ENCODE measurements around the gene ACAD10.
"Not testable (repeated sequence)": the region's sequence is repeated elsewhere in the genome, so short reads cannot be mapped to it uniquely, and the experiment has no call there.

ACAD10 gene

GRCh38 chr12:111748867-111749266 lies 63.0 kb downstream of the ACAD10 start:
- Histone ChIP-seq H3K36me3 (ENCODE audit: insufficient read depth, low read length) (no peaks in the 10 kb centered on the region; the same call in none of the 2 replicates), H3K9ac (ENCODE audit: low read depth, low read length) (no peak overlapping the region), H3K4me1 (ENCODE audit: insufficient read depth, low read length) (no peaks in the 10 kb centered on the region; the same call in 1 of the 2 replicates), H3K9me3 (ENCODE audit: control insufficient read depth, insufficient read depth, low read length) (no peaks in the 10 kb centered on the region)

GRCh38 chr12:111749391-111749790 lies 63.5 kb downstream of the ACAD10 start:
- H3K9ac ChIP-seq (ENCODE audit: low read depth, low read length): no peak overlapping the region
- H3K9me3 ChIP-seq (ENCODE audit: control insufficient read depth, insufficient read depth, low read length): no peaks in the 10 kb centered on the region
- H3K36me3 ChIP-seq (ENCODE audit: insufficient read depth, low read length): no peaks in the 10 kb centered on the region; the same call in none of the 2 replicates
- H3K4me1 ChIP-seq (ENCODE audit: insufficient read depth, low read length): no peaks in the 10 kb centered on the region; the same call in 1 of the 2 replicates

- Histone ChIP-seq H3K4me1 (ENCODE audit: insufficient read depth, low read length) (peaks cover 5% of the 10 kb centered on the region), H3K9me3 (ENCODE audit: control insufficient read depth, insufficient read depth, low read length) (no peaks in the 10 kb centered on the region), H3K36me3 (ENCODE audit: insufficient read depth, low read length) (no peaks in the 10 kb centered on the region; the same call in 1 of the 2 replicates), H3K9ac (ENCODE audit: low read depth, low read length) (no peak overlapping the region)
Observed at GRCh38 chr12:111753144-111753881, 67.5 kb downstream of the ACAD10 start.

- H3K9ac ChIP-seq (ENCODE audit: low read depth, low read length): no peak overlapping the region
- H3K4me1 ChIP-seq (ENCODE audit: insufficient read depth, low read length): peaks cover 8% of the 10 kb centered on the region
- H3K9me3 ChIP-seq (ENCODE audit: control insufficient read depth, insufficient read depth, low read length): no peaks in the 10 kb centered on the region
- H3K36me3 ChIP-seq (ENCODE audit: insufficient read depth, low read length): no peaks in the 10 kb centered on the region; the same call in 1 of the 2 replicates
Observed at GRCh38 chr12:111754671-111755070, 68.8 kb downstream of the ACAD10 start.

GRCh38 chr12:111756196-111756595 lies 70.3 kb downstream of the ACAD10 start:
- Histone ChIP-seq H3K9ac (ENCODE audit: low read depth, low read length) (no peak overlapping the region), H3K9me3 (ENCODE audit: control insufficient read depth, insufficient read depth, low read length) (no peaks in the 10 kb centered on the region), H3K4me1 (ENCODE audit: insufficient read depth, low read length) (peaks cover 8% of the 10 kb centered on the region), H3K36me3 (ENCODE audit: insufficient read depth, low read length) (no peaks in the 10 kb centered on the region; the same call in 1 of the 2 replicates)

GRCh38 chr12:111756681-111757080 lies 70.8 kb downstream of the ACAD10 start:
- H3K36me3 ChIP-seq (ENCODE audit: insufficient read depth, low read length): no peaks in the 10 kb centered on the region; the same call in 1 of the 2 replicates
- no peaks in the 10 kb centered on the region for H3K9me3 ChIP-seq (ENCODE audit: control insufficient read depth, insufficient read depth, low read length)
- no peak overlapping the region for H3K9ac ChIP-seq (ENCODE audit: low read depth, low read length)
- H3K4me1 ChIP-seq (ENCODE audit: insufficient read depth, low read length): peaks cover 8% of the 10 kb centered on the region

- Histone ChIP-seq H3K36me3 (ENCODE audit: insufficient read depth, low read length) (no peaks in the 10 kb centered on the region; the same call in 1 of the 2 replicates), H3K4me1 (ENCODE audit: insufficient read depth, low read length) (peaks cover 8% of the 10 kb centered on the region), H3K9ac (ENCODE audit: low read depth, low read length) (no peak overlapping the region), H3K9me3 (ENCODE audit: control insufficient read depth, insufficient read depth, low read length) (no peaks in the 10 kb centered on the region)
Observed at GRCh38 chr12:111757361-111758119, 71.7 kb downstream of the ACAD10 start.

GRCh38 chr12:111758120-111758561 lies 72.3 kb downstream of the ACAD10 start:
- no peak overlapping the region for H3K9ac ChIP-seq (ENCODE audit: low read depth, low read length)
- H3K9me3 ChIP-seq (ENCODE audit: control insufficient read depth, insufficient read depth, low read length): no peaks in the 10 kb centered on the region
- H3K4me1 ChIP-seq (ENCODE audit: insufficient read depth, low read length): peaks cover 8% of the 10 kb centered on the region
- no peaks in the 10 kb centered on the region; the same call in 1 of the 2 replicates for H3K36me3 ChIP-seq (ENCODE audit: insufficient read depth, low read length)

- H3K9me3 ChIP-seq (ENCODE audit: control insufficient read depth, insufficient read depth, low read length): no peaks in the 10 kb centered on the region
- H3K4me1 ChIP-seq (ENCODE audit: insufficient read depth, low read length): peaks cover 8% of the 10 kb centered on the region
- H3K9ac ChIP-seq (ENCODE audit: low read depth, low read length): no peak overlapping the region
- no peaks in the 10 kb centered on the region for H3K36me3 ChIP-seq (ENCODE audit: insufficient read depth, low read length)
Observed at GRCh38 chr12:111759271-111759670, 73.4 kb downstream of the ACAD10 start.

GRCh38 chr12:111759991-111760390 lies 74.1 kb downstream of the ACAD10 start:
- H3K9ac ChIP-seq (ENCODE audit: low read depth, low read length): no peak overlapping the region
- no peaks in the 10 kb centered on the region; the same call in 1 of the 2 replicates for H3K9me3 ChIP-seq (ENCODE audit: control insufficient read depth, insufficient read depth, low read length)
- no peaks in the 10 kb centered on the region for H3K36me3 ChIP-seq (ENCODE audit: insufficient read depth, low read length)
- peaks cover 8% of the 10 kb centered on the region for H3K4me1 ChIP-seq (ENCODE audit: insufficient read depth, low read length)

- Histone ChIP-seq H3K36me3 (ENCODE audit: insufficient read depth, low read length) (no peaks in the 10 kb centered on the region), H3K4me1 (ENCODE audit: insufficient read depth, low read length) (peaks cover 8% of the 10 kb centered on the region), H3K9ac (ENCODE audit: low read depth, low read length) (no peak overlapping the region), H3K9me3 (ENCODE audit: control insufficient read depth, insufficient read depth, low read length) (no peaks in the 10 kb centered on the region; the same call in 1 of the 2 replicates)
Observed at GRCh38 chr12:111761099-111761498, 75.2 kb downstream of the ACAD10 start.

- H3K9me3 ChIP-seq (ENCODE audit: control insufficient read depth, insufficient read depth, low read length): no peaks in the 10 kb centered on the region; the same call in 1 of the 2 replicates
- peaks cover 8% of the 10 kb centered on the region for H3K4me1 ChIP-seq (ENCODE audit: insufficient read depth, low read length)
- no peaks in the 10 kb centered on the region for H3K36me3 ChIP-seq (ENCODE audit: insufficient read depth, low read length)
- no peak overlapping the region for H3K9ac ChIP-seq (ENCODE audit: low read depth, low read length)
Observed at GRCh38 chr12:111761706-111762105, 75.9 kb downstream of the ACAD10 start.

- H3K4me1 ChIP-seq (ENCODE audit: insufficient read depth, low read length); H3K9me3 ChIP-seq (ENCODE audit: control insufficient read depth, insufficient read depth, low read length); H3K36me3 ChIP-seq (ENCODE audit: insufficient read depth, low read length); H3K9ac ChIP-seq (ENCODE audit: low read depth, low read length): not testable (repeated sequence)
Observed at GRCh38 chr12:111763552-111763951, 77.7 kb downstream of the ACAD10 start.

GRCh38 chr12:111764120-111764821 lies 78.4 kb downstream of the ACAD10 start:
- H3K9ac ChIP-seq (ENCODE audit: low read depth, low read length): no peak overlapping the region
- H3K36me3 ChIP-seq (ENCODE audit: insufficient read depth, low read length): no peaks in the 10 kb centered on the region
- peaks cover 4% of the 10 kb centered on the region; the same call in 1 of the 2 replicates for H3K4me1 ChIP-seq (ENCODE audit: insufficient read depth, low read length)
- H3K9me3 ChIP-seq (ENCODE audit: control insufficient read depth, insufficient read depth, low read length): no peaks in the 10 kb centered on the region; the same call in 1 of the 2 replicates

All from ES-I3 (cell line).